GM12873 (cell line): Measurements from ENCODE around the gene CHRNA1.

Experiments
- TF ChIP-seq, protein P1 (sequence below): IDR thresholded peaks from 2 replicates; pipeline ENCODE4 v1.5.1; 2012; ENCODE audit warnings: low read depth, mild to moderate bottlenecking, moderate library complexity, low read length, control low read depth; ENCODE audit not compliant: insufficient read depth; ENCODE audit errors: missing control alignments

The CHRNA1 gene

DNA sequence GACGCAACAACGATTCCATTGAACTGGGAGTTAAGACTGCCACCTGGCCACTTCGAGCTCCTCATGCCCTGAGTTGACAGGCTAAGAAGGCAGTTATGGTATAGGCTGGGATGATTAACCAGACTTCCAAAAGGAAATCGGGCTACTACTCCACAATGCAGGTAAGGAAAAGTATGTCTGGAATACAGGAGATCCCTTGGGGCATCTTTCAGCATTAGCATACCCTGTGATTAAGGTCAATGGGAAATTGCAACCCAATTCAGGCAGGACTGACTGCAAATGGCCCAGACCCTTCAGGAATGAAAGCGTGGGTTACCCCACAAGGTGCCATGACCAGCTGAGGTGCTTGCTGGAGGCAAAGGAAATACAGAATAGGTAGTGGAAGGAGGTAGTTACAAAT is 19.1 kb downstream of the CHRNA1 start:
- TF ChIP-seq, protein P1, sequence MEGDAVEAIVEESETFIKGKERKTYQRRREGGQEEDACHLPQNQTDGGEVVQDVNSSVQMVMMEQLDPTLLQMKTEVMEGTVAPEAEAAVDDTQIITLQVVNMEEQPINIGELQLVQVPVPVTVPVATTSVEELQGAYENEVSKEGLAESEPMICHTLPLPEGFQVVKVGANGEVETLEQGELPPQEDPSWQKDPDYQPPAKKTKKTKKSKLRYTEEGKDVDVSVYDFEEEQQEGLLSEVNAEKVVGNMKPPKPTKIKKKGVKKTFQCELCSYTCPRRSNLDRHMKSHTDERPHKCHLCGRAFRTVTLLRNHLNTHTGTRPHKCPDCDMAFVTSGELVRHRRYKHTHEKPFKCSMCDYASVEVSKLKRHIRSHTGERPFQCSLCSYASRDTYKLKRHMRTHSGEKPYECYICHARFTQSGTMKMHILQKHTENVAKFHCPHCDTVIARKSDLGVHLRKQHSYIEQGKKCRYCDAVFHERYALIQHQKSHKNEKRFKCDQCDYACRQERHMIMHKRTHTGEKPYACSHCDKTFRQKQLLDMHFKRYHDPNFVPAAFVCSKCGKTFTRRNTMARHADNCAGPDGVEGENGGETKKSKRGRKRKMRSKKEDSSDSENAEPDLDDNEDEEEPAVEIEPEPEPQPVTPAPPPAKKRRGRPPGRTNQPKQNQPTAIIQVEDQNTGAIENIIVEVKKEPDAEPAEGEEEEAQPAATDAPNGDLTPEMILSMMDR: no peak

DNA sequence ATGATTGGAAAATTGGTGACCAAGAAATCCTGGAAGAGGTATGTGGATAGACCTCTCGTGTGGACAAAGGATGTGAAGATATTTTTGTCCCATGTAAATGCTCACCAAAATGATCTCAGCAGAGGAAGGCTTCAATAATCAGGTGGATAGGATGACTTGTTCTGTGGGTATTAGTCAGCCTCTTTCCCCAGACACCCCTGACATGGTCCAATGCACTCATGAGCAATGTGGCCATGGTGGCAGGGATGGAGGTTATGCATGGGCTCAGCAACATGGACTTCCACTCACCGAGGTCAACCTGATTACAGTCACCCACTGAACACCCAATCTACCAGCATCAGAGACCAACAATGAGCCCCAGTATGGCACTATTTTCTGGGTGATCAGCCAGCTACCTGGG is 20.2 kb downstream of the CHRNA1 start:
- TF ChIP-seq, protein P1: no peak

DNA sequence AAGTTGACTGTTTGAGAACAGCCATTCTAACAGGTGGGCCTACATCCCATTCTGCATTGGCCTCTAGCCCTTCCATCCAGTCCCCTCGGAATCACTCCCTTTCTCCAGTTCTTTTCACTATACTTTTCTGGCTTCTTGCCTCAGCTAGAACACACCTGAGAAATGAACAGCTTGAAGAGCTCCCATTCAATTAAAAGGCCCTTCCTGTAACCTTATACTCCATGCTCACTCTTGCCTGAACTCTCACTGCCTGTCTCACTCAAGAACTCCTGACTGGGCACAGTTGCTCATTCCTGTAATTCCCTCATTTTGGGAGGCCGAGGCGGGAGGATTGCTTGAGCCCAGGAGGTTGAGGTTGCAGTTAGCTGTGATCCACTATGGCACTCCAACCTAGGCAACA is 23.6 kb downstream of the CHRNA1 start:
- TF ChIP-seq, protein P1: no peak

DNA sequence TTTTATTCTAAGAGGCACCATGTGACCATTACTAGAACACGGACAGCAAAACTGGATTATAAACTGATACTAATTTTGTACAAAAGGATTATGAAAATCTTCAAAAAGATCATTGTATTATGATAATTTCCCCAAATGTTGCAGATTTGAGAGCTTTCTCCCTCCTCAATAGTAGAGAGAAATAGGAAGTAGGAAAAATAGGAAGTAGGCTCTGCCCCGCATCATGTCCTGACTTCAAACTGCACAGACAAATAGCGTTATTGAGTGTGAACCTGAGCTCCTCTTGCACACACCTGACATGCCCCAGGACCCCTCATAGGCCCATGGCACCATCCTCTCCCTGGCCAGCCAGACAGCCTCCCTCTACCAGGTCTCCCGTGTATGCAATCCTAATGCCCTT is 25.4 kb downstream of the CHRNA1 start:
- TF ChIP-seq, protein P1: no peak

DNA sequence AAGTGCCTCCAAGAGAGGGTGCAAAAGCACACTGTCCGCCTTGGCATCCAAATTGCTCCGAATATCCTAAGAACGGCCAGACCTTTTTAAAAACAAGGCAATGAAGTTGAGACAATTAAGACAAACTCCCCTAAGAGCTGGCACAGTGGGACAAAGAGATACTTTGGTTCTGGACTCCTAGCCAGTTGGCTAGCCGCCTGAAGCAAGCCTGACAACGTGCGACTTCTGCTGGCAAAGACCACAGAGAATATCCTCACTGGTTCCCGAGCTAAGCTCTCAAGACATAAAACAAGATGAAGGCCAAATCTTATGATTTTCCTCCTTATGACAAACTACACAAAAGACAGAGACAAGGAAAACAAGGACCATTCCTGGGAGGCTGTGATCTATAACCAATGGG is 32.7 kb downstream of the CHRNA1 start:
- TF ChIP-seq, protein P1: no peak

DNA sequence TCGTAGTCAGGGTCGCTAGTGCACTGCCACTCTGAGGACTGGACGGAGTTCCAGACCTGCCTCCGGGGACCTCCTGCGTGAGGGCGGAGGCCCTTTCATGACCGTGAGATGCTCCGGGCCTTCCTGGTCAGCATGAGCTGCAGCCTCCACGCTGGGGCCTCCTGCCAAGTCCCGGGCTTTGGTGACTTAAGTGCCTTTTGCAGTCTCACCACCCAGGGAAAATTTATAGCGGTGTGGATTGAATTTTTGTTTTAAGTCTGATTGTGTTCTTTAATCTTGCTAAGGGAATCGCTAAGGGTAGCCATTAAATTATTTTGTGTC is 33.6 kb downstream of the CHRNA1 start:
- TF ChIP-seq, protein P1: no peak

DNA sequence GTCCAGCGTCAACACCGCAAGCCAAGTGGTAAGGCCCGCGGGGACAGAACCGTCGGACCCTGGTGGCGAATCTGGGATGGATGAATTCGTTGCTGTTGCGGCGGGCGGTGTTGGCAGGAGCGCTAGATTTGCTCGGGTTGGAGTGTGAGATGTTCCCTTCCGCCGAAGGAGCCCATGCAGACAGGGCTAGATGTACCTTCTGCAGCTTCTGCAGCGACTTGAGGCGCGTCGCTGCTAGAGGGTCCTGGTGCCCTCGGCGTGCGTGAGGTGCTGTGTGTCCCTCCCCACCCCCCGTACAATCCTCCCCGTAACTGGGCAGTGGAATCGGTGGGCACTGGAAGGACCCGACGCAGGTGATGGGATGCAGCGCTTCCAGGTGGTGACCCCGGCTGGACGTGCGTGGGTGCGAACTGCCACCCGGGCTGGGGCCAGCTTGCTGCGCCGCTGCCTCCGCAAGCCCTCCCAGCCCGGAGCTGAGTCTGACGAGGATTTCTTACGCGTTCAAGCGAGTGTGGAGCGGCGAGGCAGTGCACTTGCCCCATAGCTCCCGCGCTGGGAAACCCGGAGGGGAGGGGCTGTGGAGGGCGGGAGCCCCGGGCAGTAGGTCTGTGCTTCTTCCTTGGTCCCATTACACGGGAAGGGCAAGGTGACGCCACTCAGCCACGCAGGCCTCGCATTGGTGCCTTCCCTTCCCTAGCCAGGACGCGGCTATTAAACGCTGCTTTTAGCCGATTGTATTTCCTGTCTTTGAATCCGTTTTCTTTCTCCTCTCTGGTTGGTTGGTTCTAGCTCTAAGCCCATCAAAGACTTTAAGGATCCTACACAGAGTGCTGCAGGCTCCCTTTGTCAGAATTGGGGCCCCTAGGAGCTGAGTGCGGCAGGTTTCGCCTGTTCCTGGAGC is 34.2 kb downstream of the CHRNA1 start:
- TF ChIP-seq, protein P1: no peak
